HG02852 (cell line): ENCODE data around the gene SH3BP4.

Experiments used
- ATAC-seq: cut with Tn5 transposase; IDR thresholded peaks from one replicate; pipeline ENCODE4 v1.9.1; 2021; ENCODE audit warnings: mild to moderate bottlenecking, moderate library complexity; ENCODE audit not compliant: unreplicated experiment

SH3BP4 gene

GRCh38 chr2:235082578-235083338 lies 130.9 kb downstream of the SH3BP4 start:
- ATAC-seq, result no peak

GRCh38 chr2:235083822-235084221 lies 132.0 kb downstream of the SH3BP4 start:
- no peak for ATAC-seq

GRCh38 chr2:235084424-235084823 lies 132.6 kb downstream of the SH3BP4 start:
- no peak for ATAC-seq

GRCh38 chr2:235085476-235085875 lies 133.7 kb downstream of the SH3BP4 start:
- no peak for ATAC-seq

- ATAC-seq, result no peak
These were observed 134.8 kb downstream of the SH3BP4 start for GRCh38 chr2:235086481-235087184.

GRCh38 chr2:235087832-235088495 lies 136.1 kb downstream of the SH3BP4 start:
- no peak for ATAC-seq

- no peak for ATAC-seq
These were observed 136.7 kb downstream of the SH3BP4 start for GRCh38 chr2:235088496-235088921.

GRCh38 chr2:235091421-235091820 lies 139.6 kb downstream of the SH3BP4 start:
- no peak for ATAC-seq

- ATAC-seq, result no peak
These were observed 140.2 kb downstream of the SH3BP4 start for GRCh38 chr2:235091983-235092382.

- ATAC-seq, result no peak
These were observed 140.8 kb downstream of the SH3BP4 start for GRCh38 chr2:235092433-235093223.

GRCh38 chr2:235094457-235094856 lies 142.6 kb downstream of the SH3BP4 start:
- no peak for ATAC-seq

GRCh38 chr2:235095569-235095968 lies 143.8 kb downstream of the SH3BP4 start:
- ATAC-seq, result no peak

GRCh38 chr2:235096447-235096846 lies 144.6 kb downstream of the SH3BP4 start:
- no peak for ATAC-seq

GRCh38 chr2:235097196-235097595 lies 145.4 kb downstream of the SH3BP4 start:
- no peak for ATAC-seq

- ATAC-seq, result no peak
These were observed 146.5 kb downstream of the SH3BP4 start for GRCh38 chr2:235098269-235098668.

GRCh38 chr2:235098736-235099494 lies 147.1 kb downstream of the SH3BP4 start:
- ATAC-seq, result no peak

- ATAC-seq, result no peak
These were observed 151.1 kb downstream of the SH3BP4 start for GRCh38 chr2:235102896-235103295.
